G401.6 (cell line): Measurements from ENCODE around the gene PRR15L.

Experiments used
- FAIRE-seq: peaks from 2 replicates; lab custom pipeline; 2012; peaks lifted over from hg19 to GRCh38; lab: Jason Lieb, UNC

The PRR15L gene

DNA sequence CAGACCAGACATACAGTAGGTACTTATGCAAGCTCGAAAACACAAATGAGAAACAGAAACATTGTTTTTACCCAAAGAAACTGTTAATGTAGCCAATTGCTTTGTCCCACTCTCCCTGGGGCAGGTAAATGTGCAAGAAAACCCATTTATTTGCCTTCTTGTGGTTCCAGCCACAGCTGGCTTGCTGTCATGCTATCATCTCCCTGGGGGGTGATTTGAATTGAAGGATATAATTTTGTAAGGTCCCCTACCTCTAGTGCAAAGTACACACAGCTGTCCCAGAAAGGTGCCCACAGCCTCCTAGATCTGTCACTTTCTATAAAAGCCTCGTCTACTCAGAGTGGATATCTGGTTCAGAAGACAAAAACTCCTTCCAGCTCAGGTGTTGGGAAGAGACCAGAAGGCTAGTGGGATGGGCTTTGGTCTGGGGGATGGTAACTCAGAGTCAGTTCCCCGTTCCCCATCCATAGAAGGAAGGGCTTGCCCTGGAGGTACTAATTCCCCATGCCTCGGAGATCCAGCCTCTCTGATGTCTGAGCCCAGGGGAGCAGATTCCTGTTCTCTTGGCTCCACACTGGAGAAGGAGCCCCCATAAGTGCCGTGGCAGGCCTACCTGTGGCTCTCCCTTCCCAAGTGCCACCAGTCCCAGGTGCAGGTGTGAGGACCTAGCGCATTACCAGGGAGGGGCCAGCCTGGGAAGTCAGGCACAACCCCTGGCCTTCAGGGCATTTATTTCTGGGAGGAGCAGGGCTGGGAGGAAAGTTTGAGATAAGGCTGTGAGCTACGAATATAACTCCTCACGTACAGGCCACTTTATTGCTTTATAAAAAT, 2.4 kb upstream of the PRR15L start:
- no peak for FAIRE-seq

GRCh38 chr17:47956791-47957590, 692 bp downstream of the PRR15L start:
- FAIRE-seq, result no peak

- FAIRE-seq, result no peak
These were observed 1.9 kb downstream of the PRR15L start for GRCh38 chr17:47955497-47956461.

GRCh38 chr17:47953909-47954308, 3.8 kb downstream of the PRR15L start:
- no peak for FAIRE-seq

DNA sequence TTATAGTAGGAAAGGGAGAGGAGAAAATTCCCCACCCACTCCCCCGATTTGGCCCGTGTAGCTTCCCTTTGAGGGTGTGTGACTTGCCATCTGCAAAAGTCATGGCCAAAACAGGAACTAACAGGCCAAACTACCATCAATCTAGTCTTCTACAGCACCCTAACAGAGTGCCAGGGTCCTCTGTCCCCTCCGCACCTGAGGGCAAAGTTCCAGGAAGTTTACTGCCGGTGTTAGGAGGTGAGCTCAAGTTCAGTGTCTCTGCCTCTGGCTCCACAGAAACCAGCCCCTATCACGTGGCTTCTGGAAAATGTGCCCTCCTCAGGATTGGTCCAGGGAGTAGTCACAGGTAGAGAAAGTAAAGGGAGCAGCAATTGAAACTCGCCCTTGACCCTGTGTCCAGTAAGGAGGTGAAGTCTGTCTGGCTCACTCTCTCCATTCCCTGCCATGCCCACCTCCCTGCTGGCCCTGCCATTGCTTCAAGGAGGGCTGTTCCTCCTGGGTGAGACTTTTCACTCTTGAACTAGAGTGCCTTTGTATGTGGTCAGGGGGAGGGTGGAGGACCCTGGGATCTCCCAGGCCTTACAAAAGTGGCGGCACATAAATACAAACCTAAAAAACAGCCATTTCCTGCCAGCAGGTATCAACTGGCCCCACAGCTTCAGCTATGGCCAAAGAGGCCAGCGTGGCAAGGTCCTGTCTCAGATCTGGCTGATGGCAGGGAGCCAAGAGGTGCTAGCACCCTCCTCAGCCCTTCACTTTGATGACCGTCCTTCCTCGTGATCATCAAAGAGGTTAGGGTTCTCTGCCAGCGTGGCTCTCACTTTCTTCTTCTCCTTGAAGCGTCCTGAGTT, 5.3 kb downstream of the PRR15L start:
- no peak for FAIRE-seq

GRCh38 chr17:47950448-47950847, 7.2 kb downstream of the PRR15L start:
- FAIRE-seq, result no peak

GRCh38 chr17:47949946-47950345, 7.7 kb downstream of the PRR15L start:
- FAIRE-seq, result no peak

DNA sequence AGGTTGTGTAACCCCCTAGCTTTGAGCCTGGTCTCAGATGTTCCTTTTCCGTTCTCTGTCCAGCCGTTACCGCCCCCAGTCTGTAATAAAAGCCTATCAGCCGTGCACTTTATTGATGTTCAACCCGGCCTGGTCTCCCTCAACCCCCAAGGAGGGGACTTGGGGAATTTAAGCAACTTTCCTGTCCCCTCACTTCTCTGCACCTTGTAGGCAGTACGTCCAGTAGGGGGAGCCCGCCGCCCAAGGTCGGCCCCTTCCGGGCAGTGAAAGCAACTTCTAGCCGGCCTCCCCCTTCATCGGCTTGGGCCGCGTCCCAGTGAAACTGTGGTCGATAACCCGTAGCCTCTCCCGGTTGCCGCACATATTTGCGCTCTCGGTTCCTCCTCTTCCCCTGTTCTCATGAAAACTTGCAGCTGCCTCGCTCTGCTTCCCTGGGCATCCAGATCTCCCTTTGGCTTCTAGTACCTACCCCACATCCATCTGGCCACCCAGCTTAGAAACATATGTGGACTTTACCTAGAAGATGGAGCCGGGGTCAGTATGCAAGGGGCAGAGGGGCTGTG, 8.4 kb downstream of the PRR15L start:
- peak; percentile 39 for FAIRE-seq

- no peak for FAIRE-seq
These were observed 8.9 kb downstream of the PRR15L start for GRCh38 chr17:47948706-47949196.

GRCh38 chr17:47946929-47947397, 10.7 kb downstream of the PRR15L start:
- FAIRE-seq, result peak; percentile 89

- no peak for FAIRE-seq
These were observed 11.2 kb downstream of the PRR15L start for GRCh38 chr17:47946516-47946915.

- no peak for FAIRE-seq
These were observed 11.9 kb downstream of the PRR15L start for GRCh38 chr17:47945529-47946508.

DNA sequence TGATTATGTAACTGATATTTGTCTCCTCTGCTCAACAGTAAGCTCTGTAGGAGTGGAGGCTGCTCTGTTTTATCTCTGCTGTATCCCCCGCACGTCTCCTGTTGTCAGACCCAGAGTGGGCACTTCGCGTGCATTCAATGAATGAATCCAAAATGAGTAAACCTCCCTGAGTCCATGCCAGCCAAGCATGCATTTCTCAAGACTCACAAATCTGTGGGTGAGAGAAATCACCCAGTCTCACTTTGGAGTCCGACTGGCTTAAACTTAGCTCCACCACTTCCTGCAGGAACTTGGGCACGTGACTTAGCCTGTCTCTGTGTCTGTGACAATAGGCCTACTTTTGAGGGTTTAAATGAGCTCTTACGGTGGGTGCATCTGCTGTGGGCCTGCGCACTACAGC, 12.6 kb downstream of the PRR15L start:
- no peak for FAIRE-seq

- no peak for FAIRE-seq
These were observed 15.1 kb downstream of the PRR15L start for GRCh38 chr17:47942568-47942967.

DNA sequence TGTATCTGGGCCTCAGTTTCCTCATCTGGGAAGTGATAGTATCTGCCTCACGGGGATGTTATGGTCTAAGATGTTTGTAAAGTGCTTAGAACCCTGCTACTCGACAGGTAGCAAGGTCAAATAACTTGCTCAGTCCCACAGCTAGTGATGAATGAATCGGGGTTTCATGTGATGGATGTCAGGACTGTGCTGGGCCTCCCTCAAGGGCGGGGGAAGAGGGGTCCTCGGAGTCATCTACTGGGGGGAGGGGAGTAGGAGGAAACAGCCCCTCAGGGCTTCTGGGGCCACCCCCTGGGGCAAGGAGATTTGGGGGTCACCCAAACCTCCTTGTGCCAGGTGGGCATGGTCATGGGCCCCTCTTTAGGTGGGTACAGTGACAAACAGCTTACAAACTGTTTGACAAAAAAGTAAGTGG, 15.6 kb downstream of the PRR15L start:
- FAIRE-seq, result no peak

- peak; percentile 99 for FAIRE-seq
These were observed 16.2 kb downstream of the PRR15L start, which contains the start of gene PNPO for GRCh38 chr17:47941246-47942095. TSS of gene PNPO (plus strand) at chr17:47941571. CDS start at chr17:47941676, 105 bp downstream.

DNA sequence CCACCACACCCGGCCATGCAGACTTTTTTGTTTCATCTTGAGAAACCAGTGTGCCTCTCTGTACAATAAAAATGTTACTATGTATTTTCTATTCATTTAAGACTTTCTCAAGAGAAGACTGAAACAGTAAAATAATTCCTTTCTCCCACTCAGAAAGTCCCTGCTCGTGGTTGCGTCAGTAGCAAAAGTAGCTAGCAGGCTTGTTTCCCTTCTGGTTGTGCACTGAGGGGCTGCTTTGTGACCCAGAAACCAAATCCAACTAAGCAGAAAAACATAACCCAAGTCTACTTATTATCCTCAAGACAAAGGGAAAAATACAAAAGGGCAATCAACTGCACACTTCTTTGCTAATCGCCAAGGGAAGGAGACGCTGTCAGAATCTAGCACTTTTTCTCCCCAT, 19.7 kb downstream of the PRR15L start:
- FAIRE-seq, result no peak

DNA sequence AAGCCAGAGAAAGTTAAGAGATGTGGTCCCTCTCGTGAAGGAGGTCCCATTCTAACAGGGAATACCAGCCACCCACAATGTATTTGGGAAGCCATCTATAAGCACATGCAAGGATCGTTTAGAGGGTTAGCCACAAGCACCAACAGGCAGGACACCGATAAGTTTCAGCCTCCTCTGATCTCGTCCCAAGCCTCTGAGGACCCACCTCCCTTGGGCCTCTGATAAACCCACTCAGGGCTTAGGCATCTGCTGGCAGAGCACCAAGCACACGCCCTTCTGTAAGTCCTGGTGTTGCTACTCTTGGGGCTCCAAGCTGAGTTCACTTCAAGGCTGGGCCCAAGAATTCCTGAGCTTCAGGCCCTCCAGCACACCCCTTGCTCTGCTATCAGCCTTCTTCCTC, 21.7 kb downstream of the PRR15L start:
- FAIRE-seq, result no peak
